ENCODE measurements around the gene ZNRD2.

DNA sequence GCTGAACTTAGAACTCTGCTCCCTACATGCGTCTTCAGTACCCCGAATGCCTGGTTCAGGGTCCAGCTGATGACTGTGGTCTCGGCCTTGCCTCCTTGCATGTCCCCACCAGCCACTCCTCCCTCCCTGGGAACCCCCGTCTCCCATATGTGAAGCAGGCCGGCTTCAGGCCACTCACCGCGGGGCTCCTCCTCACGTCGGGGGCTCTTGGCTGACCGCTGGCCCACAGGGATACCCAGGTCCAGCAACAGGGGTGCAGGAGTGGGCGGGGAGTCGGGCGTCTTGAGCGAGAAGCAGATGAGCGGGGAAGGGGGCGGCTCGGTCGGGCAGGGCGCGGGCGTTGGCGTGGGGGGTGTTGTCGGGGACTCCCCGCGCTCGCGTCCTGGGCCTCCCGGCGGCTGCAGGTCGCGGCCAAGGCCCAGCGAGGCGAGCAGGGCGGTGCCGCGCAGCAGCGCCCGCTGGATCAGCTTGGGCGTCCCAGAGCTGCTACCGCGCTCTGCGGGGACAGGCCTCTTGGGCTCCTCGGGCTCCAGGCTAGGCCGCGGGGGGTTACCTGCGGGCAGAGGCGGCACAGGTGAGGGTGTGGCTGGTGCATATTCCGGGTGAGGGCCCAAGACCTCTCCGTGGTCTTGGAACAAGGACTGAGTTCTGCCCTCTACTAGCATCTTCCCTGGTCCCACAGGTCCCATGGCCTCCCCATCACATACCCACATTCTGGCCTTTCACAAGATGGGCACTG is 29.1 kb downstream of the ZNRD2 start:
- TF ChIP-seq, protein P1, sequence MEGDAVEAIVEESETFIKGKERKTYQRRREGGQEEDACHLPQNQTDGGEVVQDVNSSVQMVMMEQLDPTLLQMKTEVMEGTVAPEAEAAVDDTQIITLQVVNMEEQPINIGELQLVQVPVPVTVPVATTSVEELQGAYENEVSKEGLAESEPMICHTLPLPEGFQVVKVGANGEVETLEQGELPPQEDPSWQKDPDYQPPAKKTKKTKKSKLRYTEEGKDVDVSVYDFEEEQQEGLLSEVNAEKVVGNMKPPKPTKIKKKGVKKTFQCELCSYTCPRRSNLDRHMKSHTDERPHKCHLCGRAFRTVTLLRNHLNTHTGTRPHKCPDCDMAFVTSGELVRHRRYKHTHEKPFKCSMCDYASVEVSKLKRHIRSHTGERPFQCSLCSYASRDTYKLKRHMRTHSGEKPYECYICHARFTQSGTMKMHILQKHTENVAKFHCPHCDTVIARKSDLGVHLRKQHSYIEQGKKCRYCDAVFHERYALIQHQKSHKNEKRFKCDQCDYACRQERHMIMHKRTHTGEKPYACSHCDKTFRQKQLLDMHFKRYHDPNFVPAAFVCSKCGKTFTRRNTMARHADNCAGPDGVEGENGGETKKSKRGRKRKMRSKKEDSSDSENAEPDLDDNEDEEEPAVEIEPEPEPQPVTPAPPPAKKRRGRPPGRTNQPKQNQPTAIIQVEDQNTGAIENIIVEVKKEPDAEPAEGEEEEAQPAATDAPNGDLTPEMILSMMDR (IDR thresholded peaks at IDR 0.05; ENCODE audit: poor library complexity) = no peak
- TF ChIP-seq EZH2 (IDR thresholded peaks at IDR 0.05; ENCODE audit: borderline replicate concordance) = no peak
